HG02885 (cell line): Measurements from ENCODE around the gene MRPL48.
"Not testable (repeated sequence)": the region's sequence is repeated elsewhere in the genome, so short reads cannot be mapped to it uniquely, and the experiment has no call there.

Source experiments
- ATAC-seq: cut with Tn5 transposase; IDR thresholded peaks from one replicate; pipeline ENCODE4 v1.9.1; 2021; ENCODE audit warnings: mild to moderate bottlenecking; ENCODE audit not compliant: unreplicated experiment, poor library complexity

Gene MRPL48

GRCh38 chr11:73787643-73788558, at the start of gene MRPL48:
MRPL48 (plus strand) TSS chr11:73787874; CDS start chr11:73787972, 98 bp downstream.
- peak; percentile 94 for ATAC-seq

DNA sequence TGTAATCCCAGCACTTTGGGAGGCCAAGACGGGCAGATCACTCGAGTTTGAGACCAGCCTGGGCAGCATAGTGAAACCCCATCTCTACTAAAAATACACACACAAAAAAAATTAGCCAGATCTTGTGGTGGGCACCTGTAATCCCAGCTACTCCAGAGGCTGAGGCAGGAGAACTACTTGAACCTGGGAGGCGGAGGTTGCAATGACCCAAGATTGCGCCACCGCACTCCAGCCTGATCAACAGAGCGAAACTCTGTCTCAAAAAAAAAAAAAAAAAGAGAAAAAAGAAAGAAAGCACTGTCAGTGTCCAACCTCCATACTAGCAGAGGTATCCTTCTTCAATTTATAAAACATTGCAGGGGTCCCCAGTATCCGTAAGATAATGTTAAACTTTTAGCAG, 44.6 kb upstream of the MRPL48 start:
- ATAC-seq: no peak

GRCh38 chr11:73746701-73747100, 41.0 kb upstream of the MRPL48 start:
- ATAC-seq: no peak

DNA sequence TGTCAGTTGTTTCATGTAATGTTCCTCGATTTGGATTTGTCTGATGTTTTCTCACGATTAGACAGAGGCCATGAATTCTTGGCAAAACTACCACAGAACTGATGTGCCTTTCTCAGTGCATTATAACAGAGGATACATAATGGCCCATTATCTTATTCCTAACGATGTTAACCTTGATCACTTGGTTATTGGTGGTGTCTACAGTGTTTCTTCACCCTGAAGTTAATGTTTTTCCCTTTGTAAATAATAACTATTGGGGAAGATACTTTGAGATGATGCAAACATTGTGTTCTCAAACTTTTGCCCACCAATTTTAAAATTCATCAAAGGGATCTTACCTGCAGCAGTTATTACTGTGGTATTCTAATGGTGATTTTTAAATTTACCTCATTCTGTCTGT, 39.9 kb upstream of the MRPL48 start:
- ATAC-seq: no peak

DNA sequence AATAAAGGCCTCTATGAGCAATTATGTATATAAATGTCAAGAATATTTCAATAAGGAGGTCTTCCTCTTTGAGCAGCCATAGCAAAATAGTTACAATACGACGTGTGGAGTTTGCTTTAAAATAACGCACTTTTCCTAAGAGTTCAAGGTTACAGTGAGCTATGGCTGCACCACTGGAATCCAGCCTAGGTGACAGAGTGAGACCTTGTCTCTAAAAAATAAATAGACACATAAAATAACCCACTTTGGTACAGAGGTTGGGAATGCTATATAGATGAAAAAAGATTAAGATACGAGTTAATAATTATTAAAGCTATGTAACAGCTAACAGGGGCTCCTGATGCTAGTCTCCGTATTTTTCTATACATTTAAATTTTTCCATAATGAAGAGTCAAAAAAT, 39.4 kb upstream of the MRPL48 start:
- ATAC-seq: no peak

DNA sequence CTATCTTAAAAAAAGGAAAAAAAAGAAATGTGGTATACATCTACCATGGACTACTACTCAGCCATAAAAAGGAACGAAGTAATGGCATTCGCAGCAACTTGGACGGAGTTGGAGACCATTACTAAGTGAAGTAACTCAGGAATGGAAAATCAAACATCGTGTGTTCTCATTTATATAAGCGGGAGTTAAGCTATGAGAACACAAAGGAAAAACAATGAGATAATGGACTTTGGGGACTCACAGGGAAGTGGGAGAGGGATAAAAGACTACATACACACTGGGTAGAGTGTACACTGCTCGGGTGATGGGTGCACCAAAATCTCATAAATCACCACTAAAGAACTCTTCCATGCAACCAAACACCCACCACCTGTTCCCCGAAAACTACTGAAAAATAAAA, 38.6 kb upstream of the MRPL48 start:
- ATAC-seq: no peak

GRCh38 chr11:73750228-73750627, 37.4 kb upstream of the MRPL48 start:
- no peak for ATAC-seq

DNA sequence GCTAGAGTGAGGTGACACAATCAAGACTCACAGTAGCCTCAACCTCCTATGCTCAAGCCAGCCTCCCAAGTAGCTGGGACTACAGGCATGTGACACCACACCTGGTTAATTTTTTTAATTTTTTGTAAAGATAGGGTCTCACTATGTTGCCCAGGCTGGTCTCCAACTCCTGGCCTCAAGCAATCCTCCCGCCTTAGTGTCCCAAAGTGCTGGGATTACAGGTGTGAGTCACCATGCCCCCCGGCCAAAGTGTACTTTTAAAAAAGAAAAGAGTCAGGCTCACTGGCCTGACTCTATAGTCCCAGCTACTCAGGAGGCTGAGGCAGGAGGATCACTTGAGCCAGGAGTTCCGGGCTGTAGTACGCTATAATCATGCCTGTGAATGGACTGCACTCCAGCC, 36.8 kb upstream of the MRPL48 start:
- ATAC-seq: not testable (repeated sequence)

GRCh38 chr11:73752216-73752867, 35.3 kb upstream of the MRPL48 start:
- ATAC-seq: no peak

- no peak for ATAC-seq
Observed at GRCh38 chr11:73752903-73753302, 34.8 kb upstream of the MRPL48 start.

- no peak for ATAC-seq
Observed at GRCh38 chr11:73753938-73754337, 33.7 kb upstream of the MRPL48 start.

GRCh38 chr11:73755670-73756069, 32.0 kb upstream of the MRPL48 start:
- ATAC-seq: no peak

DNA sequence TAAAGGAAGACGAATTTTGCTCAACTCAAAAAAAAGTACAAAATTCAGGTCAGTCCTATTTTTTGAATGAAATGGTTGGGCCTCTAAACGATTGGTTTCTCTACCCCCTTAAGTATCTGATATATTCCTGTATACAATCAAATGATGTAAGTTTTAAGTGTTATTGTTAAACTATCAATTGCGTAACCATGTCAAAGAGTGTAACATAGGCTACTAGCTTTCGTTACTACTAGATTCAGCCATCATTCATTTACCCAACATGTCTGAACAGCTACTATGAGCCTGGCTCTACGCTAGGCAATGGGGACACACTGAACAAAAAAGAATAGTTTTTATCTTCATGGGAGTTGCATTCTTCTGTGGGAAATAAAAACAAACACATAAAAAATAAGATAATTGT, 30.1 kb upstream of the MRPL48 start:
- ATAC-seq: no peak

DNA sequence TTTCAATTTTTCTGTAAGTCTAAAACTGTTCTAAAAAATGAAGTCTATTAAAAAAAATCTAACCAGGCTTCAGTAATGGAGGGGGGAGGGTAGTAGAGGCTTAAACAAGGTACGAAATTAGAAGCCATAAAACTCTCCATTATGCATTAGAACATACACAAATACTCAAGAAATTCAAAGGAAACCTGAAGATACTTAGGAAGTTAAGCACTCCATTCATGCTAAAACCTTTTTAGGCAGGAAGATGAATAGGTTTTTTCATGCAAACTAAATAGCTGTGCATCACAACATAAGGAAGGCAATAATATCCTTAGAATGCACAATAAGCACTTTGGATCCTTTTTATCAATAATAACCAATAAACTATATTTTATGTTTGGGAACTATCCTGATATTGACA, 29.2 kb upstream of the MRPL48 start:
- no peak for ATAC-seq

DNA sequence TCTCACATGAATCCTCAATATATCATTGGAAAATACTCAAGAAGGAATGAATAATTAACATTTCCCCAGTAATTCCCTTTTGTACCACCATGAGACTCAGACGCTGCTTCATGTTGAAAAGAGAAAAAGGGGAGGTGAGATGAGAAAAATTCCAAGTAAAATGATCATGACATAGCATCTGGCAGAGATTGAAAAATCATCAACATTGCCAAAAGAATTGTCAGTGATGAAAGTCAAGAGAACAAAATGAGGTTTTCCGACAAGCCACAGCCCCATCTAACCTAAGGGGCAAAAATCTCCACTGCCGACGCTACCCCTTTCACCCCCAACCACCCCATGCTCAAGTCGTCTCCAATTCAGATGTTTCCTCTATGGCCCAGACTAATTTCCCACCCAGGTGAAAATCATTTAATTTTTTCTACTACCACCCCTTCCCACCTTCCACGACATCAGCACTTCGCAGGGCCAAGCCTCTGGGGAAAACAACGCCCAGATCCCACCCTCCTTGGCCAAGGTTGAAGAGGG, 28.0 kb upstream of the MRPL48 start:
- no peak for ATAC-seq

DNA sequence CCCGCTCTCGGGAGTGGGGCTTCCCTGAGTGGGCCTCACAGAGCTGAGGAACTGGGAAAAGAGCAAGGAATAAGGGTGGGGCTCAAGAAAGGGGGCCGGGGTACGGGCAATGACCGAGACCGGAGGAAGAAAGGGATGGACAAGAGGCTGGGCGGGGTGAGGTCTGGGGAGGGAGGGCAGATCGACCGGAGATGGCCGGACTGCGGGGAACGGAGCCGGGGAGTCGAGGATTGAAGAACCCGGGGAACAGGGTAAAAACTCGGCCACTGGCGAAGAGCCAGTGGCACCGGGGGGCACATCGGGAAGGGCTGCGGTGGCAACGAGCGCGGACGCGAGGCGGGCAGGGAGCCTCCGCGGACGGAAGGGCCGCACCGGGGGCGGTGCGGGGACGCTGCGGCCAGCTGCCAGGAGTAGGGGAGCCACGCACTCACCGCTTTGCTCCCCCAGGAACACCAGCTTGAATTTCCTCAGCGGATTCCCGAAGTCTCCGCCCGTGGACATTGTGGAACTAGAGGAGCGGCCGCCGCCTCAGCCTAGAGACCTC, 27.5 kb upstream of the MRPL48 start:
- peak; percentile 2 for ATAC-seq

GRCh38 chr11:73760679-73761402, 26.8 kb upstream of the MRPL48 start, which contains the start of gene RAB6A:
RAB6A (minus strand) TSS chr11:73761074; CDS start chr11:73760635, 439 bp downstream.
- ATAC-seq: peak; percentile 91

- ATAC-seq: peak; percentile 4
Observed at GRCh38 chr11:73761403-73761945, 26.2 kb upstream of the MRPL48 start.

DNA sequence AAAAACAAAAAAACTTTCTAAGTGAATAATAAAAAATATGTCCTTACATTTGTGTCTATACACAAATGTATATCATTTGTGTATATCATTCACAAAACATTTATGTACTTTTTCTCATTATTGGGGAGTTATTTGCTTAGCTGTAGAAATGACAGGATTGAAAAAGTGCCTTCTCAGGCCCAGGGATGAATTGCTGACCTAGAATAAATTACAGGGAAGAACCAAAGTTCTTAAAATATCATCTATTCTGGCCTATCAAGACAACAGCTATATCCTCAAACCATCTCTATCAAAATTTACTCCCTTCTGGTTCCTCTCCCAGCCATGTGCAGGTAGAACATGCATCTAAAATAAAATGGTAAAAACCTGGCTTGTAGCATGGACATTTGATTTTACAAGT, 24.9 kb upstream of the MRPL48 start:
- ATAC-seq: no peak

DNA sequence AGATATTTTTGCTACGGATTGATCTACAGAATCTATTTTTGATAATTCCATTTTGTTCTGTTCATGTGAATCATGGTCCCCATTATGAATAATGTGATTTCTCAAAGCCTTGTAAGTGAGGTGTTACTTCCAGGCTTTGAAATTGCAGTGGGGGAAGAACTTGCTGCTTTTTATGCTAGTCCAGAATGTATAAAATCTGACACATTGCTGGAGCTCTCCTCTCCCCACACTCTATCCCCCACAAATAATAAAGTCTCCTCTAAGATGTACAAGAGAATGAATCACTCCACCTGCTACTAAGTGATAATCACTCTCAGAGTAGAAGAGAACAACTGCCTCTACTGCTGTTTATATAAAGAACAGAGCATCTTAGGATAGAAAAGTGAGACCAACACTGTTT, 20.9 kb upstream of the MRPL48 start:
- no peak for ATAC-seq
